Epithelial cell of proximal tubule (primary cell): ENCODE results near the gene LARP4. TPM values are rescaled to one million over a fixed set of nuclear protein-coding genes. Genes with fewer than 3 reads are reported as not detected.

Experiments used
- DNase-seq: peaks from one replicate; pipeline ENCODE4 v3.0.0-alpha.2; 2011; ENCODE audit warnings: low read depth
- H3K4me3 ChIP-seq: 2 replicates; pipeline ENCODE4 v1.5.1; 2011; ENCODE audit warnings: low read depth, mild to moderate bottlenecking, low read length
- CTCF ChIP-seq: conservative IDR thresholded peaks from 2 replicates; pipeline ENCODE4 v1.5.1; 2012; ENCODE audit warnings: low read depth, mild to moderate bottlenecking, low read length
- total RNA-seq: library from RNA; depleted of rRNA; stranded (reverse); fragments of >200 nt; gene quantifications from 2 replicates; pipeline ENCODE4 v1.2.3, GENCODE V29; 2015

Gene LARP4
- total RNA-seq, 1 donor from 2014 or later: 24.0 TPM

- no peak for DNase-seq
- TF ChIP-seq CTCF: no peak
- no peak overlapping the region for H3K4me3 ChIP-seq
These were observed 107.7 kb downstream of the LARP4 start for GRCh38 chr12:50508414-50508813.

GRCh38 chr12:50508970-50509663 lies 108.4 kb downstream of the LARP4 start:
- DNase-seq: no peak
- no peak for TF ChIP-seq CTCF
- H3K4me3 ChIP-seq: no peak overlapping the region

- no peak for TF ChIP-seq CTCF
- DNase-seq: no peak
These were observed 114.0 kb downstream of the LARP4 start for GRCh38 chr12:50514526-50515276.

GRCh38 chr12:50515587-50515986 lies 114.9 kb downstream of the LARP4 start:
- DNase-seq: no peak
- no peak overlapping the region for H3K4me3 ChIP-seq
- TF ChIP-seq CTCF: no peak

More at GRCh38 chr12:50514526-50515276, 114.0 kb downstream of the LARP4 start:
- H3K4me3 ChIP-seq: no peak overlapping the region

GRCh38 chr12:50517421-50518048 lies 116.8 kb downstream of the LARP4 start:
- DNase-seq: no peak
- no peak overlapping the region for H3K4me3 ChIP-seq
- no peak for TF ChIP-seq CTCF

- TF ChIP-seq CTCF: no peak
- no peak for DNase-seq
These were observed 117.4 kb downstream of the LARP4 start for GRCh38 chr12:50518090-50518489.

More at GRCh38 chr12:50518090-50518489, 117.4 kb downstream of the LARP4 start:
- H3K4me3 ChIP-seq: no peak overlapping the region
